HL-60 (cell line): ENCODE measurements around the gene AP2M1.

Experiments
- GABPA ChIP-seq: IDR thresholded peaks from 2 replicates; pipeline ENCODE4 v1.6.1; 2012; ENCODE audit warnings: low read depth
- POLR2AphosphoS5 ChIP-seq: IDR thresholded peaks from 2 replicates; pipeline ENCODE4 v1.6.1; 2012; ENCODE audit warnings: low read depth
- SPI1 ChIP-seq: IDR thresholded peaks from 2 replicates; pipeline ENCODE4 v1.6.1; 2012; ENCODE audit warnings: low read depth, mild to moderate bottlenecking, borderline replicate concordance
- TF ChIP-seq, protein P1 (sequence below): IDR thresholded peaks from one replicate; pipeline ENCODE4 v1.5.1; 2011; ENCODE audit warnings: low read length, control low read depth, inconsistent platforms; ENCODE audit not compliant: insufficient read depth
- TF ChIP-seq, protein P2 (sequence below): IDR thresholded peaks from 2 replicates; pipeline ENCODE4 v1.6.1; 2012; ENCODE audit warnings: low read depth; ENCODE audit not compliant: insufficient replicate concordance

DNA sequence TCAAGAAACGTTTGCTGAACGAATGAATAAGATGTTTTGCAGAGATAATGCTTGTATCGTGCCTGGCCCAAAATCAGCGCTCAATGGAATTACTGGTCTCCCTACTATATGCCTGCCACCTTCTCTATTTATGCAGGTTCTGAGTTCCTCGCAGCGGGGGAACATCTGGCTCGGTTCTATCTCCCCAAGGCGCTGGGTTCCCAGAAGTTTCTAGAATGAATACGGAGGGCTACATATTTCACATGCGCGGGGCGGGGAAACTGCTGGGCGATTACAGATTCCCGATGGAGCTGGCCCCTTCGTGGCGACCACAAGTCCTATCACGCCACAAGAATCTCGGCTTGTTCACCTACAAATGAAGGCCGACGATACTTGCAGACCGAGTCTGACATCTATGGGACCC, 39.9 kb upstream of the AP2M1 start:
- TF ChIP-seq, protein P1, sequence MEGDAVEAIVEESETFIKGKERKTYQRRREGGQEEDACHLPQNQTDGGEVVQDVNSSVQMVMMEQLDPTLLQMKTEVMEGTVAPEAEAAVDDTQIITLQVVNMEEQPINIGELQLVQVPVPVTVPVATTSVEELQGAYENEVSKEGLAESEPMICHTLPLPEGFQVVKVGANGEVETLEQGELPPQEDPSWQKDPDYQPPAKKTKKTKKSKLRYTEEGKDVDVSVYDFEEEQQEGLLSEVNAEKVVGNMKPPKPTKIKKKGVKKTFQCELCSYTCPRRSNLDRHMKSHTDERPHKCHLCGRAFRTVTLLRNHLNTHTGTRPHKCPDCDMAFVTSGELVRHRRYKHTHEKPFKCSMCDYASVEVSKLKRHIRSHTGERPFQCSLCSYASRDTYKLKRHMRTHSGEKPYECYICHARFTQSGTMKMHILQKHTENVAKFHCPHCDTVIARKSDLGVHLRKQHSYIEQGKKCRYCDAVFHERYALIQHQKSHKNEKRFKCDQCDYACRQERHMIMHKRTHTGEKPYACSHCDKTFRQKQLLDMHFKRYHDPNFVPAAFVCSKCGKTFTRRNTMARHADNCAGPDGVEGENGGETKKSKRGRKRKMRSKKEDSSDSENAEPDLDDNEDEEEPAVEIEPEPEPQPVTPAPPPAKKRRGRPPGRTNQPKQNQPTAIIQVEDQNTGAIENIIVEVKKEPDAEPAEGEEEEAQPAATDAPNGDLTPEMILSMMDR: no peak
- no peak for TF ChIP-seq POLR2AphosphoS5
- no peak for TF ChIP-seq GABPA
- TF ChIP-seq, protein P2, sequence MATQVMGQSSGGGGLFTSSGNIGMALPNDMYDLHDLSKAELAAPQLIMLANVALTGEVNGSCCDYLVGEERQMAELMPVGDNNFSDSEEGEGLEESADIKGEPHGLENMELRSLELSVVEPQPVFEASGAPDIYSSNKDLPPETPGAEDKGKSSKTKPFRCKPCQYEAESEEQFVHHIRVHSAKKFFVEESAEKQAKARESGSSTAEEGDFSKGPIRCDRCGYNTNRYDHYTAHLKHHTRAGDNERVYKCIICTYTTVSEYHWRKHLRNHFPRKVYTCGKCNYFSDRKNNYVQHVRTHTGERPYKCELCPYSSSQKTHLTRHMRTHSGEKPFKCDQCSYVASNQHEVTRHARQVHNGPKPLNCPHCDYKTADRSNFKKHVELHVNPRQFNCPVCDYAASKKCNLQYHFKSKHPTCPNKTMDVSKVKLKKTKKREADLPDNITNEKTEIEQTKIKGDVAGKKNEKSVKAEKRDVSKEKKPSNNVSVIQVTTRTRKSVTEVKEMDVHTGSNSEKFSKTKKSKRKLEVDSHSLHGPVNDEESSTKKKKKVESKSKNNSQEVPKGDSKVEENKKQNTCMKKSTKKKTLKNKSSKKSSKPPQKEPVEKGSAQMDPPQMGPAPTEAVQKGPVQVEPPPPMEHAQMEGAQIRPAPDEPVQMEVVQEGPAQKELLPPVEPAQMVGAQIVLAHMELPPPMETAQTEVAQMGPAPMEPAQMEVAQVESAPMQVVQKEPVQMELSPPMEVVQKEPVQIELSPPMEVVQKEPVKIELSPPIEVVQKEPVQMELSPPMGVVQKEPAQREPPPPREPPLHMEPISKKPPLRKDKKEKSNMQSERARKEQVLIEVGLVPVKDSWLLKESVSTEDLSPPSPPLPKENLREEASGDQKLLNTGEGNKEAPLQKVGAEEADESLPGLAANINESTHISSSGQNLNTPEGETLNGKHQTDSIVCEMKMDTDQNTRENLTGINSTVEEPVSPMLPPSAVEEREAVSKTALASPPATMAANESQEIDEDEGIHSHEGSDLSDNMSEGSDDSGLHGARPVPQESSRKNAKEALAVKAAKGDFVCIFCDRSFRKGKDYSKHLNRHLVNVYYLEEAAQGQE: no peak
- no peak for TF ChIP-seq SPI1
